HG03060 (cell line): ENCODE results near the gene SEC61G.

Source experiments
- ATAC-seq: cut with Tn5 transposase; IDR thresholded peaks from one replicate; pipeline ENCODE4 v1.9.1; 2021; ENCODE audit warnings: low read depth, moderate number of reproducible peaks; ENCODE audit not compliant: unreplicated experiment

The SEC61G gene

GRCh38 chr7:54758702-54759592 lies at the start of gene SEC61G:
Gene SEC61G (minus strand): TSS chr7:54759211. CDS start chr7:54757588, 1,623 bp downstream.
- ATAC-seq = peak; percentile 88

- peak; percentile 57 for ATAC-seq
Observed at GRCh38 chr7:54802841-54803240, 43.8 kb upstream of the SEC61G start.

- no peak for ATAC-seq
Observed at GRCh38 chr7:54802114-54802513, 43.1 kb upstream of the SEC61G start.

GRCh38 chr7:54799792-54800191 lies 40.8 kb upstream of the SEC61G start:
- no peak for ATAC-seq

- ATAC-seq = no peak
Observed at GRCh38 chr7:54798530-54798929, 39.5 kb upstream of the SEC61G start.

GRCh38 chr7:54796853-54797252 lies 37.8 kb upstream of the SEC61G start:
- ATAC-seq = no peak

- no peak for ATAC-seq
Observed at GRCh38 chr7:54796150-54796549, 37.1 kb upstream of the SEC61G start.

- ATAC-seq = no peak
Observed at GRCh38 chr7:54792383-54792782, 33.4 kb upstream of the SEC61G start.

- ATAC-seq = no peak
Observed at GRCh38 chr7:54788664-54789063, 29.7 kb upstream of the SEC61G start.

- ATAC-seq = no peak
Observed at GRCh38 chr7:54785261-54785660, 26.2 kb upstream of the SEC61G start.

GRCh38 chr7:54783952-54784351 lies 24.9 kb upstream of the SEC61G start:
- no peak for ATAC-seq

GRCh38 chr7:54782829-54783228 lies 23.8 kb upstream of the SEC61G start:
- no peak for ATAC-seq

GRCh38 chr7:54782314-54782713 lies 23.3 kb upstream of the SEC61G start:
- ATAC-seq = no peak

- no peak for ATAC-seq
Observed at GRCh38 chr7:54781134-54781920, 22.3 kb upstream of the SEC61G start.

GRCh38 chr7:54780490-54780889 lies 21.5 kb upstream of the SEC61G start:
- no peak for ATAC-seq

- ATAC-seq = no peak
Observed at GRCh38 chr7:54778696-54779540, 19.9 kb upstream of the SEC61G start.

- ATAC-seq = no peak
Observed at GRCh38 chr7:54778166-54778565, 19.2 kb upstream of the SEC61G start.

- no peak for ATAC-seq
Observed at GRCh38 chr7:54774785-54775740, 16.1 kb upstream of the SEC61G start.
